Endothelial cell of hepatic sinusoid (primary cell): ENCODE measurements around the gene ZMYND8.
"Not testable (repeated sequence)": the region's sequence is repeated elsewhere in the genome, so short reads cannot be mapped to it uniquely, and the experiment has no call there.

Experiments used
- in situ Hi-C: cut with HindIII; loops from 2 replicates; pipeline ENCODE4 v1.10.0; 2017; ENCODE audit warnings: low sequenced_read_pairs

Gene ZMYND8

GRCh38 chr20:47314647-47315338 lies 41.7 kb downstream of the ZMYND8 start:
- in situ Hi-C loops, result no loop called here

- in situ Hi-C loops, result no loop called here
Observed at GRCh38 chr20:47311967-47312681, 44.4 kb downstream of the ZMYND8 start.

- in situ Hi-C loops, result no loop called here
Observed at GRCh38 chr20:47311211-47311610, 45.3 kb downstream of the ZMYND8 start.

GRCh38 chr20:47310729-47311128 lies 45.8 kb downstream of the ZMYND8 start:
- in situ Hi-C loops, result no loop called here

- in situ Hi-C loops, result no loop called here
Observed at GRCh38 chr20:47309806-47310426, 46.6 kb downstream of the ZMYND8 start.

GRCh38 chr20:47309394-47309793 lies 47.1 kb downstream of the ZMYND8 start:
- in situ Hi-C loops, result no loop called here

- in situ Hi-C loops, result not testable (repeated sequence)
Observed at GRCh38 chr20:47307569-47307968, 48.9 kb downstream of the ZMYND8 start.

- in situ Hi-C loops, result no loop called here
Observed at GRCh38 chr20:47306755-47307370, 49.6 kb downstream of the ZMYND8 start.

GRCh38 chr20:47306095-47306494 lies 50.4 kb downstream of the ZMYND8 start:
- in situ Hi-C loops, result no loop called here

- in situ Hi-C loops, result no loop called here
Observed at GRCh38 chr20:47305667-47306066, 50.8 kb downstream of the ZMYND8 start.

- in situ Hi-C loops, result no loop called here
Observed at GRCh38 chr20:47304287-47304686, 52.2 kb downstream of the ZMYND8 start.

- in situ Hi-C loops, result no loop called here
Observed at GRCh38 chr20:47303736-47304135, 52.8 kb downstream of the ZMYND8 start.

GRCh38 chr20:47300071-47300470 lies 56.4 kb downstream of the ZMYND8 start:
- in situ Hi-C loops, result no loop called here

GRCh38 chr20:47298624-47299023 lies 57.9 kb downstream of the ZMYND8 start:
- in situ Hi-C loops, result no loop called here

- in situ Hi-C loops, result no loop called here
Observed at GRCh38 chr20:47297746-47298145, 58.8 kb downstream of the ZMYND8 start.

GRCh38 chr20:47296950-47297349 lies 59.5 kb downstream of the ZMYND8 start:
- in situ Hi-C loops, result no loop called here

- in situ Hi-C loops, result no loop called here
Observed at GRCh38 chr20:47295921-47296426, 60.5 kb downstream of the ZMYND8 start.

- in situ Hi-C loops, result no loop called here
Observed at GRCh38 chr20:47295129-47295813, 61.2 kb downstream of the ZMYND8 start.

- in situ Hi-C loops, result no loop called here
Observed at GRCh38 chr20:47293631-47294030, 62.9 kb downstream of the ZMYND8 start.

- in situ Hi-C loops, result no loop called here
Observed at GRCh38 chr20:47292581-47292980, 63.9 kb downstream of the ZMYND8 start.
